B cell (primary cell): ENCODE data around the gene FNDC7. TPM values are rescaled to one million over a fixed set of nuclear protein-coding genes. Genes with fewer than 3 reads are reported as not detected.

Experiments used
- ATAC-seq: fragments of 200-7000 bp; cut with Tn5 transposase; one replicate; pipeline ENCODE4 v1.10.0; 2021; ENCODE audit warnings: low read depth, mild to moderate bottlenecking, moderate number of reproducible peaks, moderate library complexity
- CTCF ChIA-PET: fragments of 350-600 bp; sonication (Branson Sonifier 250); formaldehyde crosslinking; loops from one replicate; lab custom pipeline; 2021; ENCODE audit warnings: antibody characterized with exemption, inconsistent platforms; lab: Charles Lee
- POLR2A ChIA-PET: fragments of 350-600 bp; sonication (Branson Sonifier 250); formaldehyde crosslinking; loops from one replicate; lab custom pipeline; 2021; ENCODE audit warnings: antibody characterized with exemption; lab: Charles Lee
- DNase-seq: peaks from one replicate; pipeline ENCODE4 v3.0.0; 2013
- H2AFZ ChIP-seq: 2 replicates; pipeline ENCODE4 v1.6.1; 2012; ENCODE audit warnings: mild to moderate bottlenecking, low read depth, low read length; ENCODE audit not compliant: insufficient read depth, poor library complexity, severe bottlenecking
- H3K27ac ChIP-seq, 2 donors: 1 replicate in 1 of 2; 2 replicates in 1 of 2; pipeline ENCODE4 v1.5.1; 2012 to 2013; ENCODE audit warnings: low read length in 2 of 2, mild to moderate bottlenecking in 2 of 2, moderate library complexity in 1 of 2
- H3K27me3 ChIP-seq, 4 experiments: fragments of 200-600 bp in 1 of 4; sonication (generic) in 1 of 4; replicated peaks in 1 of 4; 1 replicate in 2 of 4; 2 replicates in 2 of 4; pipeline versions ENCODE4 v1.6.1 to v1.7.0; 2013 to 2016; ENCODE audit warnings: low read length in 3 of 4, mild to moderate bottlenecking in 2 of 4, mixed read lengths in 1 of 4, moderate library complexity in 1 of 4; ENCODE audit not compliant: insufficient read depth in 4 of 4, control insufficient read depth in 3 of 4; ENCODE audit errors: control extremely low read depth in 1 of 4
- H3K36me3 ChIP-seq, 2 experiments: replicated peaks in 1 of 2; 1 replicate in 1 of 2; 2 replicates in 1 of 2; pipeline versions ENCODE4 v1.6.1 to v1.7.1; 2013; ENCODE audit warnings: low read length in 1 of 2; ENCODE audit not compliant: insufficient read depth in 2 of 2, control insufficient read depth in 1 of 2; ENCODE audit errors: control extremely low read depth in 1 of 2, extremely low read depth in 1 of 2
- H3K4me1 ChIP-seq, 2 donors: fragments of 200-600 bp in 1 of 2; sonication (generic) in 1 of 2; 1 replicate in 1 of 2; 2 replicates in 1 of 2; pipeline versions ENCODE4 v1.5.1 to v1.6.1; 2013 to 2017; ENCODE audit warnings: low read length in 2 of 2; ENCODE audit not compliant: control insufficient read depth in 2 of 2, insufficient read depth in 2 of 2
- H3K4me2 ChIP-seq: replicated peaks from 2 replicates; pipeline ENCODE3; 2012; ENCODE audit warnings: mild to moderate bottlenecking, low read depth, low read length; ENCODE audit not compliant: poor library complexity, severe bottlenecking
- H3K4me3 ChIP-seq, 5 experiments: fragments of 200-600 bp in 1 of 5; sonication (generic) in 1 of 5; 1 replicate in 3 of 5; 2 replicates in 2 of 5; pipeline versions ENCODE4 v1.5.1 to v1.7.0; 2011 to 2016; ENCODE audit warnings: low read length in 4 of 5, mild to moderate bottlenecking in 4 of 5, low read depth in 2 of 5, control low read depth in 1 of 5, moderate library complexity in 1 of 5; ENCODE audit not compliant: insufficient read depth in 1 of 5; ENCODE audit errors: control extremely low read depth in 1 of 5, extremely low read depth in 1 of 5
- H3K79me2 ChIP-seq: fragments of 200-600 bp; sonication (generic); one replicate; pipeline ENCODE4 v1.6.0; 2016; ENCODE audit warnings: low read length; ENCODE audit not compliant: control insufficient read depth, insufficient read depth
- H3K9ac ChIP-seq: fragments of 200-600 bp; sonication (generic); 2 replicates; pipeline ENCODE4 v1.6.1; 2017; ENCODE audit warnings: mild to moderate bottlenecking, low read length, moderate library complexity
- H3K9me3 ChIP-seq, 3 donors: one replicate each; pipeline versions ENCODE4 v1.6.1 to v1.7.1; 2013; ENCODE audit warnings: low read length in 2 of 3; ENCODE audit not compliant: control insufficient read depth in 2 of 3, insufficient read depth in 1 of 3; ENCODE audit errors: control extremely low read depth in 1 of 3
- H4K20me1 ChIP-seq: 2 replicates; pipeline ENCODE4 v1.6.0; 2012; ENCODE audit warnings: mild to moderate bottlenecking, low read length; ENCODE audit not compliant: insufficient read depth, control insufficient read depth, poor library complexity, severe bottlenecking
- H3K27ac Mint-ChIP-seq: one replicate; pipeline ENCODE4 v1.8.0; 2021; ENCODE audit warnings: mixed read lengths
- H3K27me3 Mint-ChIP-seq: one replicate; pipeline ENCODE4 v1.8.0; 2021; ENCODE audit warnings: mixed read lengths
- H3K4me1 Mint-ChIP-seq: one replicate; pipeline ENCODE4 v1.8.0; 2021; ENCODE audit warnings: mixed read lengths
- H3K4me3 Mint-ChIP-seq: one replicate; pipeline ENCODE4 v1.8.0; 2021; ENCODE audit warnings: mixed read lengths
- H3K9me3 Mint-ChIP-seq: one replicate; pipeline ENCODE4 v1.8.0; 2022; ENCODE audit warnings: mixed read lengths; ENCODE audit not compliant: insufficient read depth
- CTCF ChIP-seq: fragments of 200-600 bp; IDR thresholded peaks from one replicate; pipeline ENCODE4 v1.8.0; 2022; ENCODE audit warnings: antibody characterized with exemption, mild to moderate bottlenecking
- EZH2 ChIP-seq: IDR thresholded peaks from 2 replicates; pipeline ENCODE4 v1.6.1; 2012; ENCODE audit warnings: borderline replicate concordance, low read depth, mild to moderate bottlenecking, moderate library complexity, low read length; ENCODE audit not compliant: insufficient read depth, poor library complexity, severe bottlenecking
- WGBS: methylation state at CpG from one replicate; pipeline ENCODE4 v1.1.5; 2013; ENCODE audit warnings: missing lambda C conversion rate; ENCODE audit not compliant: insufficient coverage; 5-methylcytosine and 5-hydroxymethylcytosine counted together
- intact Hi-C: fragments of 100-400 bp; cut with micrococcal nuclease; formaldehyde crosslinking; loops from one replicate; pipeline ENCODE4 v1.10.0; 2022
- polyA plus RNA-seq: library from polyadenylated mRNA; depleted of rRNA; stranded (reverse); fragments of >200 nt; gene quantifications from 2 replicates; pipeline ENCODE4 v1.2.3, GENCODE V29; 2012
- total RNA-seq, 2 donors: library from RNA; stranded (reverse); fragments of 120-200 nt in 1 of 2; gene quantifications; 1 replicate in 1 of 2; 2 replicates in 1 of 2; pipeline versions ENCODE4 v1.2.3 to v1.2.4, GENCODE V29; 2013 to 2022

FNDC7 gene
- total and polyA plus RNA-seq, 2 donors (not counting 1 experiment from before 2014, with no cell fraction given): 0.17 TPM; not detected in 1

- no peak overlapping the region for H3K4me3 Mint-ChIP-seq
- Histone ChIP-seq H3K4me1 (no peaks in the 10 kb centered on the region), H3K36me3 (peaks cover 20 to 59% of the 10 kb centered on the region in 2 experiments), H3K79me2 (no peaks in the 10 kb centered on the region), H3K27ac (no peak overlapping the region), H3K9me3 (no peaks in the 10 kb centered on the region), H3K4me3 (no peak overlapping the region), H3K27me3 (no peaks in the 10 kb centered on the region), H3K4me2 (no peak overlapping the region), H2AFZ (no peak overlapping the region), H3K9ac (no peak overlapping the region), H4K20me1 (no peaks in the 10 kb centered on the region)
- TF ChIP-seq CTCF (no peak), EZH2 (no peak)
- no peaks in the 10 kb centered on the region for H3K27me3 Mint-ChIP-seq
- H3K4me1 Mint-ChIP-seq: no peaks in the 10 kb centered on the region
- intact Hi-C loops: no loop called here
- DNase-seq (no peak), ATAC-seq (no peak)
- 86% methylated on average over 1 of the region's 1 CpG for WGBS
- no peak overlapping the region for H3K27ac Mint-ChIP-seq
- POLR2A ChIA-PET: no interaction called here
- no peaks in the 10 kb centered on the region for H3K9me3 Mint-ChIP-seq
- CTCF ChIA-PET: no interaction called here
These were observed 54.4 kb downstream of the FNDC7 start for GRCh38 chr1:108767115-108767514.

- intact Hi-C loops: no loop called here
- peaks cover 18 to 58% of the 10 kb centered on the region in 2 experiments for H3K36me3 ChIP-seq
These were observed 55.0 kb downstream of the FNDC7 start for GRCh38 chr1:108767708-108768107.

More at GRCh38 chr1:108767708-108768107, 55.0 kb downstream of the FNDC7 start:
- Mint-ChIP-seq H3K27ac (no peak overlapping the region), H3K4me3 (no peak overlapping the region), H3K9me3 (no peaks in the 10 kb centered on the region), H3K4me1 (no peaks in the 10 kb centered on the region), H3K27me3 (no peaks in the 10 kb centered on the region)
- Histone ChIP-seq H4K20me1 (no peaks in the 10 kb centered on the region), H3K4me1 (no peaks in the 10 kb centered on the region), H3K4me2 (no peak overlapping the region), H3K79me2 (no peaks in the 10 kb centered on the region), H3K4me3 (no peak overlapping the region), H3K27ac (no peak overlapping the region), H3K27me3 (no peaks in the 10 kb centered on the region), H2AFZ (no peak overlapping the region), H3K9ac (no peak overlapping the region), H3K9me3 (no peaks in the 10 kb centered on the region)
- TF ChIP-seq CTCF: no peak
- POLR2A ChIA-PET: no interaction called here
- DNase-seq (no peak), ATAC-seq (no peak)
- CTCF ChIA-PET: no interaction called here
- 100% methylated on average over 1 of the region's 3 CpGs for WGBS
